Loucy (cell line): ENCODE measurements around the gene GRAMD2A.

Experiments
- H2AFZ ChIP-seq: fragments of 200-600 bp; sonication (generic); 2 replicates; pipeline ENCODE4 v1.6.0; 2016; ENCODE audit warnings: antibody characterized with exemption, mild to moderate bottlenecking, low read length, moderate library complexity
- H3F3A ChIP-seq: fragments of 200-600 bp; 2 replicates; pipeline ENCODE4 v1.6.0; 2016; ENCODE audit warnings: antibody characterized with exemption, low read depth, mild to moderate bottlenecking
- H3K27me3 ChIP-seq: fragments of 200-600 bp; sonication (generic); 2 replicates; pipeline ENCODE4 v1.6.1; 2014; ENCODE audit warnings: low read length, mild to moderate bottlenecking; ENCODE audit not compliant: insufficient read depth, poor library complexity, severe bottlenecking
- H3K36me3 ChIP-seq: fragments of 200-600 bp; sonication (generic); 2 replicates; pipeline ENCODE4 v1.6.1; 2016; ENCODE audit warnings: low read length; ENCODE audit not compliant: insufficient read depth
- H3K4me1 ChIP-seq: fragments of 200-600 bp; sonication (generic); 2 replicates; pipeline ENCODE4 v1.5.1; 2014; ENCODE audit warnings: low read length, mild to moderate bottlenecking; ENCODE audit not compliant: insufficient read depth, poor library complexity, severe bottlenecking
- H3K4me2 ChIP-seq: fragments of 200-600 bp; sonication (generic); 2 replicates; pipeline ENCODE4 v1.6.0; 2014; ENCODE audit warnings: antibody characterized with exemption, low read length, low read depth, mild to moderate bottlenecking; ENCODE audit not compliant: poor library complexity, severe bottlenecking
- H3K4me3 ChIP-seq: fragments of 200-600 bp; sonication (generic); 2 replicates; pipeline ENCODE4 v1.5.1; 2014; ENCODE audit warnings: low read length, mild to moderate bottlenecking, mixed read lengths; ENCODE audit not compliant: poor library complexity, severe bottlenecking
- H3K79me2 ChIP-seq: fragments of 200-600 bp; sonication (generic); 2 replicates; pipeline ENCODE4 v1.6.1; 2014; ENCODE audit warnings: low read length; ENCODE audit not compliant: insufficient read depth
- H3K9ac ChIP-seq: fragments of 200-600 bp; sonication (generic); 2 replicates; pipeline ENCODE4 v1.6.0; 2014; ENCODE audit warnings: mild to moderate bottlenecking, low read depth, low read length, moderate library complexity; ENCODE audit not compliant: poor library complexity, severe bottlenecking
- H3K9me2 ChIP-seq: fragments of 200-600 bp; sonication (generic); replicated peaks from 2 replicates; pipeline ENCODE4 v1.6.1; 2016; ENCODE audit warnings: low read depth, low read length, mixed read lengths
- H3K9me3 ChIP-seq: fragments of 200-600 bp; sonication (generic); 2 replicates; pipeline ENCODE4 v1.6.1; 2014; ENCODE audit warnings: mild to moderate bottlenecking, antibody characterized with exemption, low read length, low read depth; ENCODE audit not compliant: insufficient read depth
- H4K20me1 ChIP-seq: fragments of 200-600 bp; sonication (generic); 2 replicates; pipeline ENCODE4 v1.6.0; 2014; ENCODE audit warnings: antibody characterized with exemption, low read length, mild to moderate bottlenecking; ENCODE audit not compliant: insufficient read depth, poor library complexity, severe bottlenecking
- CTCF ChIP-seq: fragments of 200-600 bp; sonication (generic); conservative IDR thresholded peaks from 2 replicates; pipeline ENCODE4 v1.5.1; 2014; ENCODE audit warnings: mild to moderate bottlenecking, antibody characterized with exemption, low read length
- EZH2phosphoT487 ChIP-seq: fragments of 200-600 bp; IDR thresholded peaks from 2 replicates; pipeline ENCODE4 v1.6.1; 2018; ENCODE audit warnings: antibody characterized with exemption, mild to moderate bottlenecking, moderate library complexity, borderline replicate concordance

The GRAMD2A gene

DNA sequence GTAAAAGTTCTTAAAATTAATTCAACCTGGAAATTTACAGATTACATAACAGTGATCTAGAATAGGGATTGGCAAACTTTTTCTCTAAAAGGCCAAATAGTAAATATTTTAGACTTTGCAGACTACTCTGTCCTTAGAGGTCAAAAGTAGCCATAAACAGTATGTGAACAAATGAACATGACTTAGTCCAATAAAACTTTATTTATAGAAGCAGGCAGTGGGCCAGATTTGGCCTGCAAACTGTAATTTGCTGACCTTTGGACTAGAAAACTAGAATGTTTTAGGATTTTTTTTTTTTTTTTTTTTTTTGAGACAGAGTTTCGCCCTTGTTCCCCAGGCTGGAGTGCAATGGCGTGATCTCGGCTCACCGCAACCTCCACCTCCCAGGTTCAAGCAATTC lies 67.3 kb downstream of the GRAMD2A start:
- Histone ChIP-seq H3K4me1 (no peaks in the 10 kb centered on the region), H3K27me3 (no peaks in the 10 kb centered on the region), H3K9me3 (no peaks in the 10 kb centered on the region), H3K4me3 (no peak overlapping the region), H3F3A (no peaks in the 10 kb centered on the region), H3K79me2 (no peaks in the 10 kb centered on the region), H3K9me2 (no peaks in the 10 kb centered on the region), H4K20me1 (no peaks in the 10 kb centered on the region), H3K4me2 (no peak overlapping the region), H2AFZ (no peak overlapping the region), H3K36me3 (no peaks in the 10 kb centered on the region), H3K9ac (no peak overlapping the region)
- no peak for TF ChIP-seq CTCF
- no peak for TF ChIP-seq EZH2phosphoT487

DNA sequence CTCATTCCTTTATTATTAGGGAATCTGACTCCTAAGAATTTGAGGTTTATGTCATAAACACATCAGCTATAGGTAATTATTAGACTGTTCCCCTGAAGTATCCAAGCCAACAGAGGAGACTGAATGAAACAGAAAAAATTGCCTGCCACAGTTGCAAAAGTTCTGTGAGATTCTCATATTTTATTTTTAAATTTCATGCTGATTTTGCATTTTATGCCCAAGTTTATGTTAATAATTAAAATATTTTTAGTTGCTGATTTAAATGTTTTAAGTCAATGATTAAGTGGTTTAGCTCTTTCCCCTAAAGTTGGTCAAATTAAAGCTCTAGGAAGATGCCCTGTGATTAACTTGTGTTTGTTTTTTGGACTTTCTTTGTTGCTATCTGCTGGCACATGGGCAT lies 69.2 kb downstream of the GRAMD2A start:
- no peak overlapping the region for H2AFZ ChIP-seq

GRCh38 chr15:72127724-72128322 lies 69.8 kb downstream of the GRAMD2A start:
- H3K4me2 ChIP-seq, result no peak overlapping the region
- TF ChIP-seq CTCF (no peak), EZH2phosphoT487 (no peak)
- H3K4me3 ChIP-seq, result no peak overlapping the region
- H2AFZ ChIP-seq, result no peak overlapping the region
- H3K27me3 ChIP-seq, result no peaks in the 10 kb centered on the region
- H3K79me2 ChIP-seq, result no peaks in the 10 kb centered on the region
- peaks cover 8% of the 10 kb centered on the region for H3K4me1 ChIP-seq
- H3K9me3 ChIP-seq, result no peaks in the 10 kb centered on the region
- no peaks in the 10 kb centered on the region for H3K36me3 ChIP-seq
- no peaks in the 10 kb centered on the region for H3K9me2 ChIP-seq
- no peaks in the 10 kb centered on the region for H4K20me1 ChIP-seq
- H3K9ac ChIP-seq, result no peak overlapping the region
- H3F3A ChIP-seq, result no peaks in the 10 kb centered on the region

More for the DNA sequence above, 69.2 kb downstream of the GRAMD2A start:
- Histone ChIP-seq H4K20me1 (no peaks in the 10 kb centered on the region), H3K4me1 (peaks cover 8% of the 10 kb centered on the region), H3K4me3 (no peak overlapping the region), H3K36me3 (no peaks in the 10 kb centered on the region), H3K4me2 (no peak overlapping the region), H3K9ac (no peak overlapping the region), H3K9me2 (no peaks in the 10 kb centered on the region), H3K27me3 (no peaks in the 10 kb centered on the region), H3F3A (no peaks in the 10 kb centered on the region), H3K79me2 (no peaks in the 10 kb centered on the region), H3K9me3 (no peaks in the 10 kb centered on the region)
- TF ChIP-seq CTCF (no peak), EZH2phosphoT487 (no peak)
